ENCODE data around the gene SH2D3A. TPM values are rescaled to one million over a fixed set of nuclear protein-coding genes. Genes with fewer than 3 reads are reported as not detected.

Gene SH2D3A
- total RNA-seq, 1 donor from 2014 or later: not detected

GRCh38 chr19:6794686-6795431 is 27.6 kb upstream of the SH2D3A start:
- no peak for DNase-seq (ENCODE audit: low read depth, low spot score)
- H3K4me1 Mint-ChIP-seq: no peaks in the 10 kb centered on the region
- TF ChIP-seq, protein P1, sequence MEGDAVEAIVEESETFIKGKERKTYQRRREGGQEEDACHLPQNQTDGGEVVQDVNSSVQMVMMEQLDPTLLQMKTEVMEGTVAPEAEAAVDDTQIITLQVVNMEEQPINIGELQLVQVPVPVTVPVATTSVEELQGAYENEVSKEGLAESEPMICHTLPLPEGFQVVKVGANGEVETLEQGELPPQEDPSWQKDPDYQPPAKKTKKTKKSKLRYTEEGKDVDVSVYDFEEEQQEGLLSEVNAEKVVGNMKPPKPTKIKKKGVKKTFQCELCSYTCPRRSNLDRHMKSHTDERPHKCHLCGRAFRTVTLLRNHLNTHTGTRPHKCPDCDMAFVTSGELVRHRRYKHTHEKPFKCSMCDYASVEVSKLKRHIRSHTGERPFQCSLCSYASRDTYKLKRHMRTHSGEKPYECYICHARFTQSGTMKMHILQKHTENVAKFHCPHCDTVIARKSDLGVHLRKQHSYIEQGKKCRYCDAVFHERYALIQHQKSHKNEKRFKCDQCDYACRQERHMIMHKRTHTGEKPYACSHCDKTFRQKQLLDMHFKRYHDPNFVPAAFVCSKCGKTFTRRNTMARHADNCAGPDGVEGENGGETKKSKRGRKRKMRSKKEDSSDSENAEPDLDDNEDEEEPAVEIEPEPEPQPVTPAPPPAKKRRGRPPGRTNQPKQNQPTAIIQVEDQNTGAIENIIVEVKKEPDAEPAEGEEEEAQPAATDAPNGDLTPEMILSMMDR (conservative IDR thresholded peaks at IDR 0.05): no peak
- no peak overlapping the region for H3K4me3 Mint-ChIP-seq
- H3K27me3 Mint-ChIP-seq (ENCODE audit: low read depth): peaks cover 9% of the 10 kb centered on the region
- H3K36me3 Mint-ChIP-seq (ENCODE audit: low read depth): peaks cover 6% of the 10 kb centered on the region
- H3K27ac Mint-ChIP-seq (ENCODE audit: unreplicated experiment): no peak overlapping the region
- H3K9me3 Mint-ChIP-seq: peaks cover 9% of the 10 kb centered on the region

DNA sequence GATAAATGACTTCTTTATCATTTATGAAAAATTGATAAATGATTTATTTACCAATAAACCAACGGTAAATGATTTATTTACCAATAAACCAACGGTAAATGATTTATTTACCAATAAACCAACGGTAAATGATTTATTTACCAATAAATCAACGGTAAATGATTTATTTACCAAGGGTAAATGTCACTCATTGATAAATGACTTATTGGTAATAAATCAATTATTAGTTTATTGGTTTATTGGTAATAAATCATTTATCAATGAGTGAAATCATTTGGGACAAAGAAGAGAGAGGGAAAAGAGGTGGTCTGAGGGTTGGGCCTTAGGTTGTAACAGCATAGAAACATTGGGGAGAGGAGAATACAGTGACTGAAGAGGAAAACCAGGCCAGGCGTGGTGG is 26.7 kb upstream of the SH2D3A start:
- no peak for DNase-seq (ENCODE audit: low read depth, low spot score)
- H3K9me3 Mint-ChIP-seq: peaks cover 9% of the 10 kb centered on the region
- no peak overlapping the region for H3K4me3 Mint-ChIP-seq
- TF ChIP-seq, protein P1 (conservative IDR thresholded peaks at IDR 0.05): no peak
- H3K36me3 Mint-ChIP-seq (ENCODE audit: low read depth): peaks cover 6% of the 10 kb centered on the region
- no peak overlapping the region for H3K27ac Mint-ChIP-seq (ENCODE audit: unreplicated experiment)
- no peaks in the 10 kb centered on the region for H3K4me1 Mint-ChIP-seq
- H3K27me3 Mint-ChIP-seq (ENCODE audit: low read depth): peaks cover 9% of the 10 kb centered on the region

DNA sequence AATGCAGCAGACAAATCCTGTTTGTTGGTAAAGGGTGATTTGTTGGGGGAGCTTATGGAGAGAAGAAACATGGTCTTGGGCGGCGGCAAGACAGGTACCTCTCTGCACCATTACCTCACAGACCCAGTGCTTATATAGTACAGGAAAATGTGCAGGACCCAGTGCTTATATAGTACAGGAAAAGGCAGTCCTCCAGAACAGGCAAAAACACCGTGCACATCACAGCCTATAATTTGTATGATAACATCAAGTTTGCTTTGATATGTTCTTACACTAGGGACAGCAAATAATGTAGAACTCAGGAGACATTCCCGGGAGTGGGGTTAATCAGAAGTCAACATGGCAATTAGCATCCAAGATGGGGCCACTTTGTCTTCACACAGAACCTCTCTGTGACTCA is 26.2 kb upstream of the SH2D3A start:
- Mint-ChIP-seq H3K4me3 (no peak overlapping the region), H3K36me3 (ENCODE audit: low read depth) (peaks cover 6% of the 10 kb centered on the region), H3K4me1 (no peaks in the 10 kb centered on the region), H3K27ac (ENCODE audit: unreplicated experiment) (no peak overlapping the region), H3K27me3 (ENCODE audit: low read depth) (peaks cover 9% of the 10 kb centered on the region), H3K9me3 (peaks cover 9% of the 10 kb centered on the region)
- TF ChIP-seq, protein P1 (conservative IDR thresholded peaks at IDR 0.05): no peak
- DNase-seq (ENCODE audit: low read depth, low spot score): no peak

- H3K9me3 Mint-ChIP-seq: peaks cover 9% of the 10 kb centered on the region
- TF ChIP-seq, protein P1 (conservative IDR thresholded peaks at IDR 0.05): no peak
- no peak overlapping the region for H3K4me3 Mint-ChIP-seq
- peaks cover 6% of the 10 kb centered on the region for H3K36me3 Mint-ChIP-seq (ENCODE audit: low read depth)
- H3K27ac Mint-ChIP-seq (ENCODE audit: unreplicated experiment): no peak overlapping the region
- H3K27me3 Mint-ChIP-seq (ENCODE audit: low read depth): peaks cover 5% of the 10 kb centered on the region
- H3K4me1 Mint-ChIP-seq: no peaks in the 10 kb centered on the region
- DNase-seq (ENCODE audit: low read depth, low spot score): no peak
Measured at GRCh38 chr19:6791237-6791636, 24.0 kb upstream of the SH2D3A start.

DNA sequence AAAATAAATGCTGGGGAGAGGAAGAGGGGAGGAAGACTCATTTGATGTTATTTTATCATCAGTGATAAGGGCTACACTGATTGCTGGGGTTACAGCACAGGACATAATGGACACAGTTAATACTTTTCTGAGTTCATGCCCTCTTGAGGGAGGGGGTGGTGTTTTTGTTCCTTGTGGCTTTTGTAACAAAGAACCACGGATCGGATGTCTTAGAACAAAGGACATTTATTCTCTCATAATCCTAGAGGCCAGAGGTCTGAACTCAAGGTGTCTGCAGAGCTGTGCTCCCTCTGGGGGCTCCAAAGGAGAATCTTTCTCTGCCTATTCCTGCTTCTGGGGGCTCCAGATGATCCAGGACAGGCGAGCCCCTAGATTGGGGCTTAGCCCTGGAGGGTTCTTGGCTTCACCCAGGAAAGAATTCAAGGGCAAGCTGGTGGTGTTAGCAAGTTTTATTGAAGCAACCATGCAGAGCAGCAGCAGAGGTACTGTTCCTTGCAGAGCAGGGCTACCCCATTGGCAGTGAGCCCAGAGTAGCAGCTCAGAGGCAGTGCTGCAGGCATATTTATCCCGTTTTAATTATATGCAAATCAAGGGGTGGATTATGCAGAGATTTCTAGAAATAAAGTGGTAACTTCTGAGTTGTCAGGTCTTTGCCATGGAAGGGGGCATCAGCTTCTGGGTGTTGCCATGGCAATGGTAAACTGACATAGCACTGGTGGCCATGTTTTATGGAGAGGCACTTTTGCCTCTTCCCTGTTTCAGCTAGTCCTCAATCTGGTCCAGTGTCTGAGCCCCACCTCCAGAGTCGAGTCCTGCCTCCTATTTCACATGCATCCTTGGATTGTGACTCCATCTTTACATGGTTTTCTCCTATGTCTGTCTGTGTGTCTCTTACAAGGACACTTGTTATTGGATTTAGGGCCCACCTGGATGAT is 23.2 kb upstream of the SH2D3A start:
- Mint-ChIP-seq H3K27ac (ENCODE audit: unreplicated experiment) (no peak overlapping the region), H3K4me1 (no peaks in the 10 kb centered on the region), H3K36me3 (ENCODE audit: low read depth) (peaks cover 6% of the 10 kb centered on the region), H3K4me3 (no peak overlapping the region), H3K9me3 (peaks cover 9% of the 10 kb centered on the region), H3K27me3 (ENCODE audit: low read depth) (peaks cover 5% of the 10 kb centered on the region)
- TF ChIP-seq, protein P1 (conservative IDR thresholded peaks at IDR 0.05): no peak
- DNase-seq (ENCODE audit: low read depth, low spot score): no peak
